G401.6 (cell line): ENCODE measurements around the gene IPPK.
"Not testable (repeated sequence)": the region's sequence is repeated elsewhere in the genome, so short reads cannot be mapped to it uniquely, and the experiment has no call there.

Source experiments
- FAIRE-seq: peaks from 2 replicates; lab custom pipeline; 2012; peaks lifted over from hg19 to GRCh38; lab: Jason Lieb, UNC

The IPPK gene

DNA sequence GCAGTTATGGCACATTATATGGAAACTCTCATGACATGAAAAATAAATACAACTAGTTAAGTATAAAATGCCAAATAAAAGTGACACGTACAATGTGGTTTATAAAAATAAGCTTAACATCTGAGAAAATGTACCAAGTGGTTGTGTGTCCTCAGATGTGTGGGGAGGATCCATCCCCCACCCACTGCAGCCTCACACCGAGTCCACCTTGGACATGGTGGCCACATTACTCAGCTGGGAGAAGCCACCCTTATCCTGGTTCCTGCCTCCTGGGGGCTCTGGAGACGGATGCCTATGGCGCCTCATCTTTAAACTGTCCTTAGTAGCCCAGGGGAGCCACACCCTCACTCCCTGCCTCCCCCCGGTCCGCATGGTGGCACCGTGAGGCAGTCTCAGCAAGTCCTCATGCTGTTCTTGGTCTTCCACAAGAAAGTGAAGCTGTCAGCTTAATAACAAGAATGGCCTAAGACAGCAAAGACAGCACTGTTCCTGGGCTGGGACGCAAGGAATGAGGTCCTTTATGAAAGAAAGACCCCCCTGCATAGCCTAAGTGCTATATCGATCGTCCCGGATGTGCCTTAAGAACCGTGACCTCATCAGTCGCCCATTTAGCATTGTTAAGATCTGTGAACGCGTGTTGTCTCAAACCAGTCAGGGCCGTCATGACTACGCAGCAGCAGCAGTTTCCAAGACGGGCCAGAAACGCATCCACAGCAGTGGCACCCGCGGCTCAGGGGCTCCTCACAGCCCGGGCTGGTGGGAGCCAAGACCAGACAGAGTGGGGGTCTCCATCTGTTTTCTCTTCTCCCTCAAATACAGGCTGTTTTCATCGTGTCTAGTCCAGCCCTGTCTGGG is 56.4 kb downstream of the IPPK start:
- no peak for FAIRE-seq

DNA sequence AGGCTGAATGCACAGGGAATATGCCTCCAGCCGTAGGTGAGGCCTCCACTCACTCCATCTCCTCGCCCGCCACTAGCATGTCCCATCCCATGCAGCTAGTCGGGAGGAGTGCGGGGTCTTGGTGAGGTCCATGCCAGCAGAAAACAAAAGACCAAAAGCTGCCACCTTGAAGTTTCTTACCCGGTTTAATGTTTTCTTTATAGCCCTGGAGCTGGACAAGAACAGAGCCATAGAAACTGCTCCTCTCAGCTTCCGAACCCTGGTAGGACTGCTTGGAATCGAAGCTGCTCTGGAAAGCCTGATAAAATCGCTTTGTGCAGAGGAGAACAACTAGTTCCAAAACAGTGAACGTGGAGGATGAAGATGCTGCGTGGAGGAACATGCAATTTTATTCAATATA is 57.1 kb downstream of the IPPK start:
- no peak for FAIRE-seq

GRCh38 chr9:92612292-92612691 is 57.6 kb downstream of the IPPK start:
- FAIRE-seq, result no peak

DNA sequence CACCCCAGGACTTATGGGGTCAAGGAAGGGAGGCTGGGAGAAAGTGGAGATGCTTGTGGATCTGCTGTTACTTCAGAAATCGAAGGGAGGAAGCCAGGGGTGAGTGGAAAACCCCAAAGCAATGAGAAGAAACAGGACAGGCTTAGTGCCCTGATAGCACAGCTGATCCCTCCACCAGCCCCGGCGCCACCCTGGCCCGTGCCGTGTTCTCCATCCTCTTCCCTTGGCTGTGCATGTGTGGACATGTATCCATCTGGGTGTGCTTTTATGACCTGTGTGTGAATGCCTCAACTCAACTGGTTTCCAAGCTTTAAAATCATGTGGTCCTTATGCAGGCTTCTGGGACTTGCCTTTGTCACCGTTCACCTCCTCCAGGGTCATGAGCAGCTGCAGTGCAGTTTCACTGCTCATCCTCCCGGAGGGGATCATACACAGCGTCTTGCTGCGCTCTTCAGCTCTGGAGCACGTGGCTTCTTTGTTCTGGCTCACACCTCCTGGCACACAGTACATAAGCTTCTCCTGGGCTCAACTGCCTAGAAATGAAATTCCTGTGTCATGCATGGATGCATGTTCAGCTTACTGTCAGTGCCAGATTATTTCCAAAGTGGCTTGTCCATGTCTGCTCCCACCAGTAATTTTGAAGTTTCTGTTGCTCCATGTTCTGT is 58.2 kb downstream of the IPPK start:
- no peak for FAIRE-seq

DNA sequence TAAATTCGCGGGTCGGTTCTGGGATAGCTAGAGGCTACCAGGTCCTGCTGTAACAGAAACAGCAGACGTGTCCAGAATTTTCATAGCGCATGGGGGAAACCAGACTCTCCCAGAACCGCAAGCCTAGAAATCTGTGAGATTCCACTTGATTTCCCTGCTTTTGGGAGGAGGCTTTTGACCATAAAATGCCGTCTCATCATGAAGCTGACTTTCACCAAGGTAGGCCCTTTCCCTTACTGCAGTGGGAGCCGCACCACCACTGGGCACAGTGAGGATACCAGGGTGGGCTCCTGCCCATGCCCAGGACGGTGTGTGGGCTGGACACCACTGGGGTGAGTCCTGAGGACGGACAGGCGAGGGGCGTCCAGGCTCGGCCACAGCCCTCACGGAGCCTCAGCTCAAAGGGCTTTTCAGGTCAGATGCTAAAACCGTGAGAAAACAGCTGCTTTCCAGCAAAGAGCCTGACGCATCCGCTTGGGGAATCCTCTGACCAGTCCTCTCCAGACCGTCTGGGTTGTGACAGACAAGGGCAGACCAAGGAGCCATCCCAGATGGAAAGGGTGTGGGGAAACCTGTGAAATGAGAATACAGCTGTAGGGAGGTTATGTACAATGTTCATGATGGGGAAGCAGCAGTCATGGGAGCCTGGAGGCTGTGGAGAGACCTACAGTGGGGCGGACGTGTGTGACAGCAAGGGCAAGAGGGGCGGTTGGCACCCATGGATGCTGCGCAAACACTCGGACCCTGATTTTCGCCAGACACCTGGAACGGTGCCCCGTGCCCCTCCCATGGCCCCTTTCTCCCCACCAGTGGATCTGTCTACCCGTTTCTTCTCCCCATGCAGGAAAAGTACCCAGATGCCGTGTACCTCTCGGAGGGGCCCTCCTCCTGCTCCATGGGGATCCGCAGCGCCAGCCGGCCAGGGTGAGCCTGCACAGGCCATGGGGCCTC is 59.2 kb downstream of the IPPK start:
- FAIRE-seq, result no peak

GRCh38 chr9:92608909-92609445 is 61.0 kb downstream of the IPPK start:
- FAIRE-seq, result no peak

GRCh38 chr9:92608241-92608908 is 61.6 kb downstream of the IPPK start:
- FAIRE-seq, result no peak

DNA sequence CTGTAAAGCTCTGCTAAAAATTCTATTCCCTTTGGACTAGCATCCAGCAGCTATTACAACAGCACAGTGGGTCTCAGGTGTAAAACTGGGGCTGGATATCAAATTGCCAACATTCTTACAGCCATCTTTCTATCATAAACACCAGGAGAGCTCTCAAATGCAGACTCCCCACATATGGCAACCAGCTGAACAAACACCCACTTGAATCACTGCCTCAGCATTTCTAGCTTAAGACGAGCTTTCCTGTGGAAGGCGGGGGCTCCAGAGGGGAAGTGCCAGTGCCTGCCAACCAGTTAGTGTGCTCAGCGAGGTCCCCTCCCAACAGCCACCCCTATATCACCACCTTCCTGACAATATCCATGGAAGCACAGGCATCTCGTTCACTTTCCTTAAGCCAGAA is 62.2 kb downstream of the IPPK start:
- no peak for FAIRE-seq

- no peak for FAIRE-seq
These were observed 62.8 kb downstream of the IPPK start for GRCh38 chr9:92607088-92607487.

- no peak for FAIRE-seq
These were observed 64.7 kb downstream of the IPPK start for GRCh38 chr9:92605224-92605623.

DNA sequence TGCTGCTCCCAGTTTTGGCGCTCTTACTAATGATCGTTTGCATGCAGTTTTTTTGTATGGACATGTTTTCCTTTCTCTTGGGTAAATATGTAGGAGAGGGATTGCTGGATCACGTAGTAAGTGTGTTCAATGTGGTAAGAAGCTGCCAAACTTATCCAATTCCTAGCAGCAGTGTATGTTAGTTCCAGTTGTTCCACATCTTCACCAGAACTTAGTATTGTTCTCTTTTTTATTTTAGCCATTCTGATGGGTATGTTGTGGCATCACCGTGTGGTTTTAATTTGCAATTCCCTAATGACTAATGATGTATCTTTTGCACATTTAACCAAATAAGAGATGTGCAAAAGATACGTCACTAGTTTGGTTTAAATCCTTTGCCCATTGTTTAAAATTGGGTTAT is 65.9 kb downstream of the IPPK start:
- FAIRE-seq, result no peak

GRCh38 chr9:92603100-92603499 is 66.8 kb downstream of the IPPK start:
- no peak for FAIRE-seq

GRCh38 chr9:92602413-92602812 is 67.5 kb downstream of the IPPK start:
- FAIRE-seq, result no peak

DNA sequence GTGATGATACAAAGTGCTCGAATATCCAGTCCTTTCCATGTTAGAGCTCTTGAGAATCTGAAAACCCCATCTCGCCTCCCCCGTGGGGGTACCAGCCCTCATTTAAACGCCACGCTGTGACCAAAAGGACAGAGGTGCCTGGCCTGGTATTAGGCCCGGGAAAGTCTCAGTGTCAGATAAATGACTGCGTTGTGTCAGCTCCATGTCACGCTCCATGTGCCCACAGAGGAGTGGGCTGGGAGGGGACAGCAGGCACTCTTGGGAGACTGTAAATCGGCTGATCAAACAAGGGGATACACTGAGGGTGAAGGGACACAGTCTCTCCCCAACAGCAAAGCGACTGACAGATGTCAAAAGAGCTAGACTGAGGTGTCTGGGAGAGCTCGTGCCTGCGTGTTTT is 68.5 kb downstream of the IPPK start:
- FAIRE-seq, result no peak

DNA sequence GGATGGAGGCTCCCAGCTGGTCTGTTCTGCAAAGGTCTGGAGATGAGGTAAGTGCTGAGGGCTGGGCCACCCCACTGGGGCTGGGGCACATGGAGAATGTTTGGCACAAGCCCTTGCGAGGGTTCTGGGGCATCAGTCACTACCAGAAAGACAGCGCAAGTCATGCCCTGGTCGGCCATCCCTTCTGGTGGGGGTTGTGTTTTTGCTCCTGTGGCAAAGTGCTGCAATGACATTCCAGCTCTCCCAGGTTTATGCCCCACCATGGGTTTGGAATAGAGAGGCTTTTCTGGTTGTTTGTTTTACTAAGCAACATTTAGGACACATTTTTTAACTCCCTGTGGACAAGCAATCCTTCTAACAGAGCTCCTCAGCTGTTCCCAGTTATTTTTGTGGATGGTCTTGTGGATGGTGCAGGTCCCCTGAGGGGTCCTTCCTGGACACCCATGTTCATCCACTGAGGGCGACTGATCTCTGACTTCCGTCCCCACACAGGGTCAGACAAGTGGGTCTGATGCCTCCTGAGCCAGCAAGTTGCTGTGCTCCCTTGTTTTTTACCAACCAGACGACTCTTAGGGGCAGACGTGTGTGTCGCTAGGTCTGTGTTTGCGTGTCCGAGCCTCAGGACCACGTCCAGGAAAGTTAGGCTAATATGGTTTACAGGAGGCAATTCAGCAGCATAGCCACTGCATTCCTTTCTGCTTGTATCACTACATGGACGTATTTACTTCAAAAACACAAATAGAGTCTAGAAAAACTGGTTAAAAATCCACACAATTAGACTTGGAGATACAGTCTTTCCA is 69.3 kb downstream of the IPPK start:
- no peak for FAIRE-seq

DNA sequence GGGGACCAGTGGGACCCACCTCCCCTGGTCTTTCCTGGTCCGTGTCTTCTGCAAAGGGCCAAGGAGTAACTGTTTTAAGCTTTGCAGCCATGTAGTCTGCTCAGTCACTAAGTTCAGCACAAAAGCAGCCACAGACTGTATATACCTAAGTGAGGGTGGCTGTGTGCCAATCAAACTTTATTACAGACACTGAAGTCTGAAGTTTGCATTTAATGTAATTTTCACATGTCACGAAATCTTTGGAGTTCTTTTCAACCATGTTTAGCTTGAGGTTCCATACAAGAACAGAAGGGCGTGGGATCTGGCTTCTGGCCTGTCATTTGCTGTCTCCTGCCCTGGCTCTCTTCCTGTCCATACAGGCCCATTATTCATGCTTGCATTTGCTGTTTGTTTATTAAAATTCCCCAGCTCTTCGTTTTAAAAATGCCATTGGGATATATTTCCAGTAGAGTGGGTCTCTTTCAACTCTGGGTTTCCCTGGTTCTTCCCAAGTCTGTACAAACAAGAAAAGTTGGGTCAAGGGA is 69.9 kb downstream of the IPPK start:
- FAIRE-seq, result no peak

- no peak for FAIRE-seq
These were observed 71.5 kb downstream of the IPPK start for GRCh38 chr9:92598382-92598781.

DNA sequence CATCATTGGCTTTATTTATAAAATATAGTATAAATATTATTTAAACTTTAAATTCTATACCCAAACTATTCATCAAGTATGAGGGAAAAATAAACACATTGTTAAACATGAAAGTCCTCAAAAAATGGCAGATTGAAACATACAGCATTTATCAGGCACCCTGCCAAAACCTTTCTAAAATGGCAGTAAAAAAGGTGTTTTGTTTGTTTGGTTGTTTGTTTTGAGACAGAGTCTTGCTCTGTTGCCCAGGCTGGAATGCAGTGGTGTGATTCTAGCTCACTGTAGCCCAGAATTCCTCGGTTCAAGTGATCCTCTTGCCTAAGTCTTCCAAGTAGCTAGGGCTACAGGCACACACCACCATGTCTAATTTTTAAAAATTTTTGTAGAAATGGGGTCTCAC is 74.0 kb downstream of the IPPK start:
- no peak for FAIRE-seq

- not testable (repeated sequence) for FAIRE-seq
These were observed 74.9 kb downstream of the IPPK start for GRCh38 chr9:92595075-92595474.

DNA sequence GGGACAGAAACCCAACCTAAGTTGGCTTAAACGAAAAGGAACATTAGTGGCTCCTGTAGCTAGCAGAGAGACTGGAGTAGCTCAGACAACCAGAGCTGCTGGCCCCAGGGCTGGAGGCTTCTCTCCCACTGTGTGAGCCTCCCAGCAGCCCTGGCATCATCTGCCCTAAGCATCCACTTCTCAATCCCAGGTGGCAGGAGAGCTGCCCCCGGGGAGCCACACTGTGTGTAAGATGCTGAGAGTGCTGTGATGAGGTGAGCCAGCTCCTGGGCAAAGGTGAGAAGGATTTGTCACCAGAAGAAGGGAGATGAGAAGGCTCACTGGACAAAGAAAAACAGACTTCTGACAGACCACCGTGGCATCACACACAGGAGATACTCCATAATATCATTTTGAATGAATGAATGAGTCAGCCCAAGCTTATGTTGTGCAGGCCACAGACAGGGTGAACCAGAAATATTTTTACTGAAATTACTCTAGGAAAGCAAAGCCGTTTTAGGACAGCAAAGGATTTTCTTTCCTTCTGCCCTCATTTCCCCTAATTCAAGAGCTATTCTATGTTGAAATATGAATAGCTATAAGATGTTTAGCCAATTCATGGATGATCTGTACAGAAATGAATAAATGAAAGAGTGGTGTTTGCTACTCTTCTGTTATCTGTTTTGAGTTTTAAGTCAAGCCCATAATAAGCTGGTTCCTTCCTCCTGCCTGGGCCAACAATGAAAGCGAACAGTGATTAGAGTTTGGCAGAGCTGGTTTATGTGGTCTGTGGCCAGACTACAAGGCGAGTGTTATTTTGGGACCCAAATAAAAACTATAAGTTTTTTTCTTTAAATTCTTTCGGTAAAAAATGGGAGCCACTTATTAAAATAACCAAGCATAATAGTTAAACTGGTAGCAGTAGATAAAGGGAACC is 76.7 kb downstream of the IPPK start:
- FAIRE-seq, result no peak
